Activated CD4-positive, alpha-beta T cell treated with anti-CD3 and anti-CD28 coated beads for 24 hours (primary cell): Measurements from ENCODE around the gene CLDN10.

Experiments
- DNase-seq, 2 donors: peaks; one replicate each; pipeline ENCODE4 v3.0.0-alpha.2; 2020; ENCODE audit warnings: low read depth in 2 of 2

The CLDN10 gene

GRCh38 chr13:95601216-95601615, 48.7 kb downstream of the CLDN10 start:
- DNase-seq = no peak

- no peak for DNase-seq
Measured at GRCh38 chr13:95601906-95602305, 49.4 kb downstream of the CLDN10 start.

GRCh38 chr13:95603887-95604555, 51.5 kb downstream of the CLDN10 start:
- no peak for DNase-seq

GRCh38 chr13:95604556-95604915, 52.0 kb downstream of the CLDN10 start:
- no peak for DNase-seq

- no peak for DNase-seq
Measured at GRCh38 chr13:95605448-95606125, 53.1 kb downstream of the CLDN10 start.

- no peak for DNase-seq
Measured at GRCh38 chr13:95607366-95607765, 54.8 kb downstream of the CLDN10 start.

GRCh38 chr13:95608640-95609323, 56.3 kb downstream of the CLDN10 start:
- no peak for DNase-seq

GRCh38 chr13:95614641-95615245, 62.2 kb downstream of the CLDN10 start:
- DNase-seq = no peak

GRCh38 chr13:95615539-95615938, 63.0 kb downstream of the CLDN10 start:
- no peak for DNase-seq

- DNase-seq = no peak
Measured at GRCh38 chr13:95620030-95620824, 67.7 kb downstream of the CLDN10 start.

GRCh38 chr13:95620825-95621498, 68.4 kb downstream of the CLDN10 start:
- DNase-seq = no peak

GRCh38 chr13:95623141-95623540, 70.6 kb downstream of the CLDN10 start:
- DNase-seq = no peak

GRCh38 chr13:95624020-95624419, 71.5 kb downstream of the CLDN10 start:
- DNase-seq = no peak

GRCh38 chr13:95626768-95627167, 74.2 kb downstream of the CLDN10 start:
- DNase-seq = no peak

- no peak for DNase-seq
Measured at GRCh38 chr13:95627590-95627989, 75.1 kb downstream of the CLDN10 start.

GRCh38 chr13:95628488-95628887, 76.0 kb downstream of the CLDN10 start:
- DNase-seq = no peak

GRCh38 chr13:95629071-95629470, 76.6 kb downstream of the CLDN10 start:
- DNase-seq = no peak
